Measurements from ENCODE around the gene HPN.

GRCh38 chr19:35093941-35094647 lies 52.6 kb downstream of the HPN start:
- no peak for TF ChIP-seq POLR2AphosphoS5 (IDR thresholded peaks at IDR 0.05)
- no peak for TF ChIP-seq POLR2A (IDR thresholded peaks at IDR 0.05)
- TF ChIP-seq CTCF (IDR thresholded peaks at IDR 0.05 in 8 of 11, conservative IDR thresholded peaks at IDR 0.05 in 3 of 11) = no peak
